GM21825 (cell line): ENCODE measurements around the gene OR2F1.
"Not testable (repeated sequence)": the region's sequence is repeated elsewhere in the genome, so short reads cannot be mapped to it uniquely, and the experiment has no call there.

Source experiments
- ATAC-seq: cut with Tn5 transposase; IDR thresholded peaks from one replicate; pipeline ENCODE4 v1.9.1; 2021; ENCODE audit warnings: mild to moderate bottlenecking, moderate library complexity; ENCODE audit not compliant: unreplicated experiment

OR2F1 gene

DNA sequence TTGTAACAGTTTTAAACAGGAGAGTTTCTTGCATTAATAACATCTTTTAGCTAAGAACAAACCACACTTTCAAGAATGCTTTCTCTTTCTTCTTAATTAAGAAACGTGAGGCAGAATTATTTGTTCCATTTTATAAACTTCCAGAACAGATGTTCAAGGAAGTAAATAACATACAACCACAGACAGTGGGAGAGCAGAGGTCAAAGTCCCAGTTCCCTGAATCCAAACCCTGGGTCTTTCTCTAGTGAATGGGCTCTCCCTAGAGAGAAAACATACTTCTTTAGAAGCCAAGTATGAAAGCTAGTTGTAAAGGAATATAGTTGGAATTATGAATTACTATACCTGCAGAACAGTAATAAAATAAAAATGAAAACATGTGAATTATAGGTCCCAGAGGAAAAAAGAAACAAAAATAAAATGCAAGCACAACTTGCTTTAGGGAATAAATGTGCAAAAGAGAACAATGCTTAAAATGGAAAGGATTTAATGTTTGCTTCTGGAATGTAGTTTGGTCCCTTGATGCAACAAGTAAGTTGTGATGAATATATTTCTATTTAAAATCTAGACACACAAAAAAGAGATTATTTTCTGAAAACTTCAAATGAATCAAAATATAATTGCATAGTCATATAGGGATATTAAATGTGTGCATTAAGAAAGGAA lies 51.5 kb downstream of the OR2F1 start:
- no peak for ATAC-seq

DNA sequence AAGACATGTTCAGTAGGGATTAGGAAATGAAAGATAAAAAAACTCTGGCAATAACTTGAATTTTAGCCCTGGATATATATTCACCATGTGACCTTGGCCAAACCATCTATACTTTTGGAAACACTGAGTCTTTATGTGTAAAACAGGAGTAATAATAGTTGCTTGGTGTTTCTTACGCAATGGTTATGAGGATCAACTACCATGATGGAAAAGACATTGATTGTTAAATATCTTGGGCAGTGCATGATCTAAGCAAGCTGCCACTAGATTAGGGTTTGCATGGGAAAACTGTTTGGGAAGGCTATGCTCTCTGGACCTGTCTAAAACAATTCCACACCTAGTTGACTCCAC lies 52.0 kb downstream of the OR2F1 start:
- no peak for ATAC-seq

DNA sequence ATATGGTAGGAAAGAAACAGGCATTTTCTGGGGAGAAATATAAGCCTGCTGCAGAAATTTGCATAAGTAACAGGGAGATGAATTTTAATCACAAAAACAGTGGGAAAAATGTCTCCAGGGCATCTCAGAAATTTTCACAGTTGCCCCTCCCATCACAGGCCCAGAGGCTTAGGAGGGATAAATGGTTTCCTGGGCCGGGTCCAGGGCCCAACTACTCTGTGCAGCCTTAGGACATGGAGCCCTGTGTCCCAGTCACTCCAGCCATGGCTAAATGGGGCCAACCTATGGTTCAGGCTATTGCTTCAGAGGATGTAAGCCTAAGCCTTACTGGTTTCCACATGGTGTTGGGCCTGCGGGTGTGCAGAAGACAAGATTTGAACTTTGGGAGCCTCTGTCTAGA lies 54.7 kb downstream of the OR2F1 start:
- ATAC-seq = no peak

DNA sequence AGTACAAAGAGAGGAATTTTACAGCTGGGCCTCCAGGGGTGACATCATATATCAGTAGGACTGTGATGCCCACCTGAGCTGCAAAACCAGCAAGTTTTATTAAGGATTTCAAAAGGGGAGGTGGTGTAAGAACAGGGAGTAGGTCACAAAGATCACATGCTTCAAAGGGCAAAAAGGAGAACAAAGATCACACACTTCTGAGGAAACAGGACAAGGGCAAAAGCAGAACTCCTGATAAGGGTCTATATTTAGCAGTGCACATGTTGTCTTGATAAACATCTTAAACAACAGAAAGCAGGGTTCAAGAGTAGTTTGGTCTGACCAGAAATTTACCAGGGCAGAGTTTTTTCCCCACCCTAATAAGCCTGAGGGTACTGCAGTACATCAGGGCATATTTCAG lies 55.4 kb downstream of the OR2F1 start:
- not testable (repeated sequence) for ATAC-seq

DNA sequence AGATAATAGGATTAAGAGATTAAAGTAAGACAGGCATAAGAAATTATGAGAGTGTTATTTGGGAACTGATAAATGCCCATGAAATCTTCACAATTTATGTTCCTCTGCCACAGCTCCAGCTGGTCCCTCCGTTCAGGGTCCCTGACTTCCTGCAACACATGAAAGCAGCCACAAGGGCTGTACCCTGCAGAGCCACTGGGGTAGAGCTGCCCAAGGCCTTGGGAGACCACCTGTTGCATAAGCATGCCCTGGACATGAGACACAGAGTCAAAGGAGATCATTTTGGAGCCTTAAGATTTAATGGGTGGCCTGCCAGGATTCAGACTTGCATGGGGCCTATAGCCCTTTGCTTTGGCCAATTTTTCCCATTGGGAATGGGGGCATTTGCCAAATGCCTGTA lies 56.2 kb downstream of the OR2F1 start:
- not testable (repeated sequence) for ATAC-seq

DNA sequence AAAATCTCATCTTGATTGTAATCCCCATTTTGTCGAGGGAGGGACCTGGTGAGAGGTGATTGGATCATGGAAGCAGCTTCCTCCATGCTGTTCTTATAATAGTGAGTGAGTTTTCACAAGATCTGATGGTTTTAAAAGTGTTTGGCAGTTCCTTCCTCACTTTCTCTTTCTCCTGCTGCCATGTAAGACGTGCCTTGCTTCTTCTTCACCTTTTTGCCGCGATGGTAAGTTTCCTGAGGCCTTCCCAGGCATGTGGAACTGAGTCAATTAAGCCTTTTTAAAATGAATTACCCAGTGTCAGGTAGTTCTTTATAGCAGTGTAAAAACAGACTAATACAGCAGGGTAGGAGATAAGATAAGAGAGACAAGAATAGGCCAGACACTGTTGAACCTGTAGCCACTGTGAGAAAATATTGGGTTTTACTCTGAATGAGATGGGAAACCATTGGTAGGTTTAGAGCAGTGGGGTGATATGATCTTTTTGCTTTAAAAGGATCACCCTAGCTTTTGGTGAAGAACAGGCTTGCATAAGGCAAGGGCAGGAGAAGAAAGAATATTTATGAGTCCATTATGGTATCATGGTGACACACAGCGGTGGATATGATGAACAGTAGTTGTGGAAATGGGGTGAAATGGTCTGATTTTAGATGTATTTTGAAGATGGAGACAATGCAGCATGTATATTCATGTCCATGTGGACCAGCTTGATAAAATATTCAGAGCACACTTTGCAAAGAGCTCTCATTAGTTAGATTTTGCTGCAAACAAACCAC lies 57.0 kb downstream of the OR2F1 start:
- ATAC-seq = no peak
